ENCODE results near the gene RAD21L1. TPM values are rescaled to one million over a fixed set of nuclear protein-coding genes. Genes with fewer than 3 reads are reported as not detected.
A peak's percentile ranks its signal among the peaks of the same experiment; 100 is the strongest.

RAD21L1 gene
- total RNA-seq, 4 donors from 2014 or later: not detected

GRCh38 chr20:1202762-1203504, 22.9 kb upstream of the RAD21L1 start, which contains the start of gene C20orf202:
C20orf202 (plus strand) TSS chr20:1203454; CDS start chr20:1203586, 132 bp downstream.
- no peak within 1 kb of the TSS for H3K4me3 ChIP-seq
- intact Hi-C loops (cut with DNase I): no loop called here
- no peak for DNase-seq (ENCODE audit: extremely low spot score)
- no peak within 1 kb of the TSS for H3K27ac ChIP-seq (replicated peaks in 1 of 4)
- peaks cover 0 to 10% (median 0%) of the 10 kb centered on the region in 4 donors for H3K27me3 ChIP-seq
- no peaks in the 10 kb centered on the region for H3K36me3 ChIP-seq
- TF ChIP-seq POLR2AphosphoS5 (IDR thresholded peaks at IDR 0.05): no peak
- TF ChIP-seq POLR2A (IDR thresholded peaks at IDR 0.05; ENCODE audit: low read depth): no peak
- TF ChIP-seq EP300 (IDR thresholded peaks at IDR 0.05): no peak
- H3K4me1 ChIP-seq: no peaks in the 10 kb centered on the region
- 76% methylated on average over 5 of the region's 5 CpGs for WGBS
- no peaks in the 10 kb centered on the region for H3K9me3 ChIP-seq

DNA sequence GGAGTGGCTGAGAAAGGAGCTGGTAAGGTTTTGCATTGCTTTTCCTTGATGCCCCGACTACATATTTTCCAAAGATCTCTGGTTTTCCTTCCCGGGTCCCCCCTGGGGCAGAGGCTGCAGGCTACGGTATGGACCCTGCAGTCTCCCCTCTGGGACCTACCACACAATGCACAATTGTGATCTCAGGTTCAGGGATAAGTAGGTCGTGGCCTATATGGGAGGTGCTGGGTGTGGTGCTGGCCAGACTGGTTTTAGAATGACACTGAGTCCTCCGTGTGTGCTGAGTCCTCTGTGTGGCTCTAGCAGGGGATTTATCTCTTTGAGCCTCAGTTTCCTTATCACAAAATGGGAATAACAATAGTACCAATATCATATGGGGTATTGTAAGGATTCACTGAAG, 22.2 kb upstream of the RAD21L1 start:
- DNase-seq (ENCODE audit: extremely low spot score): no peak
- Histone ChIP-seq H3K27ac (replicated peaks in 1 of 4) (no peak overlapping the region), H3K27me3 (peaks cover 0 to 13% (median 0%) of the 10 kb centered on the region in 4 donors), H3K9me3 (no peaks in the 10 kb centered on the region), H3K4me3 (no peak overlapping the region), H3K4me1 (no peaks in the 10 kb centered on the region), H3K36me3 (no peaks in the 10 kb centered on the region)
- intact Hi-C loops (cut with DNase I): no loop called here
- WGBS: 85% methylated on average over 5 of the region's 5 CpGs
- TF ChIP-seq EP300 (IDR thresholded peaks at IDR 0.05) (no peak), POLR2A (IDR thresholded peaks at IDR 0.05; ENCODE audit: low read depth) (no peak), POLR2AphosphoS5 (IDR thresholded peaks at IDR 0.05) (no peak)
- TF ChIP-seq, protein P1, sequence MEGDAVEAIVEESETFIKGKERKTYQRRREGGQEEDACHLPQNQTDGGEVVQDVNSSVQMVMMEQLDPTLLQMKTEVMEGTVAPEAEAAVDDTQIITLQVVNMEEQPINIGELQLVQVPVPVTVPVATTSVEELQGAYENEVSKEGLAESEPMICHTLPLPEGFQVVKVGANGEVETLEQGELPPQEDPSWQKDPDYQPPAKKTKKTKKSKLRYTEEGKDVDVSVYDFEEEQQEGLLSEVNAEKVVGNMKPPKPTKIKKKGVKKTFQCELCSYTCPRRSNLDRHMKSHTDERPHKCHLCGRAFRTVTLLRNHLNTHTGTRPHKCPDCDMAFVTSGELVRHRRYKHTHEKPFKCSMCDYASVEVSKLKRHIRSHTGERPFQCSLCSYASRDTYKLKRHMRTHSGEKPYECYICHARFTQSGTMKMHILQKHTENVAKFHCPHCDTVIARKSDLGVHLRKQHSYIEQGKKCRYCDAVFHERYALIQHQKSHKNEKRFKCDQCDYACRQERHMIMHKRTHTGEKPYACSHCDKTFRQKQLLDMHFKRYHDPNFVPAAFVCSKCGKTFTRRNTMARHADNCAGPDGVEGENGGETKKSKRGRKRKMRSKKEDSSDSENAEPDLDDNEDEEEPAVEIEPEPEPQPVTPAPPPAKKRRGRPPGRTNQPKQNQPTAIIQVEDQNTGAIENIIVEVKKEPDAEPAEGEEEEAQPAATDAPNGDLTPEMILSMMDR (IDR thresholded peaks at IDR 0.05): no peak

GRCh38 chr20:1204113-1204512, 21.7 kb upstream of the RAD21L1 start:
- Histone ChIP-seq H3K27me3 (peaks cover 0 to 13% (median 0%) of the 10 kb centered on the region in 4 donors), H3K4me3 (no peak overlapping the region), H3K4me1 (no peaks in the 10 kb centered on the region), H3K27ac (replicated peaks in 1 of 4) (no peak overlapping the region), H3K9me3 (no peaks in the 10 kb centered on the region), H3K36me3 (no peaks in the 10 kb centered on the region)
- TF ChIP-seq POLR2A (IDR thresholded peaks at IDR 0.05; ENCODE audit: low read depth) (no peak), POLR2AphosphoS5 (IDR thresholded peaks at IDR 0.05) (no peak), EP300 (IDR thresholded peaks at IDR 0.05) (no peak)
- TF ChIP-seq, protein P1 (IDR thresholded peaks at IDR 0.05): no peak
- 62% methylated on average over 5 of the region's 5 CpGs for WGBS
- DNase-seq (ENCODE audit: extremely low spot score): no peak
- intact Hi-C loops (cut with DNase I): no loop called here

DNA sequence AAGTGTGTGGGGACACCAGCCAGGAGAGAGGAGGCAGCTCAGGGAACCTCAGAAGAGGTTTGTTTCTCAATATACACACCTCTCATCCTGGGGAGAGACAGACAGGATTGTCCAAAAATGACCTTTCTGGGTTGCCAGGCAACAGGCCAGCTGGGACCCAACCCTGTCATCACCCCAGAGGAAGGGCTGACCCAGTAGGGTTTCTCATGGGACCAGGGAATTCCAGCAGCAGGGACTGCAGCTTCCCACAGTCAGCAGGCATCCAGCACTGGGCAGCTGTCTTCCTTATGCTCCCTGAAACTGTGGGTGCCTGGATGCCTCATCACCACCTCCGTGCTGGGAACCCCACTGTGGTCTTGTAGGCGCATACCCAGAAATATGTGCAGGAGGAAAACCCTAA, 21.3 kb upstream of the RAD21L1 start:
- 69% methylated on average over 2 of the region's 2 CpGs for WGBS
- peaks cover 0 to 18% (median 0%) of the 10 kb centered on the region in 4 donors for H3K27me3 ChIP-seq
- intact Hi-C loops (cut with DNase I): no loop called here
- no peak overlapping the region for H3K4me3 ChIP-seq
- H3K9me3 ChIP-seq: no peaks in the 10 kb centered on the region
- H3K36me3 ChIP-seq: no peaks in the 10 kb centered on the region
- DNase-seq (ENCODE audit: extremely low spot score): no peak
- H3K4me1 ChIP-seq: no peaks in the 10 kb centered on the region
- H3K27ac ChIP-seq (replicated peaks in 1 of 4): no peak overlapping the region
- TF ChIP-seq EP300 (IDR thresholded peaks at IDR 0.05): no peak
- no peak for TF ChIP-seq POLR2AphosphoS5 (IDR thresholded peaks at IDR 0.05)

DNA sequence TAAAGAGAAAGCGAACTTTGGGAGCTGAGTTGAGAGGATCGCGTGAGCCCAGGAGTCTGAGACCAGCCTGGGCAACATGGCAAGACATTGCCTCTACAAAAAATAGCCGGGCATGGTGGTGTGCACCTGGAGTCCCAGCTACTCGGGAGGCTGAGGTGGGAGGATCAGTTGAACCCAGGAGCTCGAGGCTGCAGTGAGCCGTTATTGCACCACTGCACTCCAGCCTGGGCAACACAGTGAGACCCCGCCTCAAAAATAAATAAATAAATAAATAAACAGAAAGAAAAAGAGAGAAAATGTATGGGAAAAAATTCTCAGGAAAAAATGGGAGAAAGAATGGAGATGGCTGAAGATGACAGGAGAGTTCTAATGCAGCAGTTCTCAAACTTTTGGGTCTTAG, 20.0 kb upstream of the RAD21L1 start:
- Histone ChIP-seq H3K4me3 (no peak overlapping the region), H3K4me1 (no peaks in the 10 kb centered on the region), H3K27me3 (peaks cover 0 to 22% (median 0%) of the 10 kb centered on the region in 4 donors), H3K36me3 (no peaks in the 10 kb centered on the region), H3K27ac (replicated peaks in 1 of 4) (no peak overlapping the region), H3K9me3 (no peaks in the 10 kb centered on the region)
- WGBS: 91% methylated on average over 8 of the region's 8 CpGs
- peak; percentile 45 for DNase-seq (ENCODE audit: extremely low spot score)
- TF ChIP-seq POLR2AphosphoS5 (IDR thresholded peaks at IDR 0.05): no peak
- TF ChIP-seq, protein P1 (IDR thresholded peaks at IDR 0.05): no peak
- no peak for TF ChIP-seq EP300 (IDR thresholded peaks at IDR 0.05)
- no peak for TF ChIP-seq POLR2A (IDR thresholded peaks at IDR 0.05; ENCODE audit: low read depth)
- intact Hi-C loops (cut with DNase I): no loop called here

Measured in esophagus muscularis mucosa (tissue), 4 donors.